SH-SY5Y (cell line): ENCODE measurements around the gene CLUH.

Experiments
- GATA2 ChIP-seq: IDR thresholded peaks from 2 replicates; pipeline ENCODE4 v1.6.1; 2011; ENCODE audit warnings: mild to moderate bottlenecking, low read depth, low read length
- GATA3 ChIP-seq: IDR thresholded peaks from 2 replicates; pipeline ENCODE4 v1.6.1; 2011; ENCODE audit warnings: low read depth, mild to moderate bottlenecking, low read length, moderate library complexity

CLUH gene

DNA sequence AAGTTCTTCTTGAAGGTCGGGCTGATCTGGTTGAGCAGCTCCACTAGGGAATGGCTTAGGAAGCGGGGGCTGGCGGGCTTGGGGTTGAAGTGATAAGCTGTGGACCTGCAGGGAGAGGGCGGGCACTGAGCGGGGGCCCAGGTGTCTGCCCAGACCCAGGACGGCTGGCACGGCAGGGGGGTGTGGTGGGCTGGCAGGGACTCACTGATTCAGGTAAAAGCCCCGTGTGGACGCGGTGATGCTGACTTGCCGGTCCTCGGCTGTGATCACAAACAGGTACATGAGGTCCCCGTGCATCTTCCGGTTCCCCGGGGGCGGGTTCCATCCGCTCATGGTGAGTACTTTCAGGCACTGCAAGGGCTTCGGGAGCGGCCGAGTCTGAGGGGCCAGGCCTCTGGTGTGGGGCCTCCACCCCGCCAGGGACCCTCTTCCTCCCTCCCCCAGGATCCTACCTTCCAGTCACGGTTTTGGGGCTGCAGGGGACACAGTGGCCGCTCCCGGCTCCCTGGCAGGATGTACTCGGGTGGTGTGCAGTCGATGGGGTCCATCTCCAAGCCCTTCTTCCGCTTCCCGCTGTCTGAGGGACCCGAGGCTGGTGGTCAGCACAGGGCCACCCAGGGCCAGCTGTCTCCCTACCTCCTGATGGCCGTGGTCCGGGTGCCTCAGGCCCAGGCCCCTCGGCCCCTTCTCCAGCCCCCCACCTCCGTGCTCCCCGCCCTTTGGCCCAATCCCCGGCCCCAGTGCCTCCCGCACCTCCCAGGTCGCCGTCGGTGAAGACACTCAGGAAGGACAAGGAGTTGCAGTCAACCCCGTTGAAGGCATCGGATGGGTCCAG lies 10.2 kb downstream of the CLUH start:
- TF ChIP-seq GATA2 (no peak), GATA3 (no peak)

- no peak for TF ChIP-seq GATA3
- no peak for TF ChIP-seq GATA2
Observed at GRCh38 chr17:2700491-2701141, 10.9 kb downstream of the CLUH start.

- no peak for TF ChIP-seq GATA2
- no peak for TF ChIP-seq GATA3
Observed at GRCh38 chr17:2700030-2700490, 11.5 kb downstream of the CLUH start.

GRCh38 chr17:2697611-2698162 lies 13.9 kb downstream of the CLUH start:
- TF ChIP-seq GATA2 (no peak), GATA3 (no peak)

- TF ChIP-seq GATA2: no peak
- TF ChIP-seq GATA3: no peak
Observed at GRCh38 chr17:2695961-2696760, 15.4 kb downstream of the CLUH start.

GRCh38 chr17:2695243-2695960 lies 16.2 kb downstream of the CLUH start:
- no peak for TF ChIP-seq GATA2
- no peak for TF ChIP-seq GATA3

DNA sequence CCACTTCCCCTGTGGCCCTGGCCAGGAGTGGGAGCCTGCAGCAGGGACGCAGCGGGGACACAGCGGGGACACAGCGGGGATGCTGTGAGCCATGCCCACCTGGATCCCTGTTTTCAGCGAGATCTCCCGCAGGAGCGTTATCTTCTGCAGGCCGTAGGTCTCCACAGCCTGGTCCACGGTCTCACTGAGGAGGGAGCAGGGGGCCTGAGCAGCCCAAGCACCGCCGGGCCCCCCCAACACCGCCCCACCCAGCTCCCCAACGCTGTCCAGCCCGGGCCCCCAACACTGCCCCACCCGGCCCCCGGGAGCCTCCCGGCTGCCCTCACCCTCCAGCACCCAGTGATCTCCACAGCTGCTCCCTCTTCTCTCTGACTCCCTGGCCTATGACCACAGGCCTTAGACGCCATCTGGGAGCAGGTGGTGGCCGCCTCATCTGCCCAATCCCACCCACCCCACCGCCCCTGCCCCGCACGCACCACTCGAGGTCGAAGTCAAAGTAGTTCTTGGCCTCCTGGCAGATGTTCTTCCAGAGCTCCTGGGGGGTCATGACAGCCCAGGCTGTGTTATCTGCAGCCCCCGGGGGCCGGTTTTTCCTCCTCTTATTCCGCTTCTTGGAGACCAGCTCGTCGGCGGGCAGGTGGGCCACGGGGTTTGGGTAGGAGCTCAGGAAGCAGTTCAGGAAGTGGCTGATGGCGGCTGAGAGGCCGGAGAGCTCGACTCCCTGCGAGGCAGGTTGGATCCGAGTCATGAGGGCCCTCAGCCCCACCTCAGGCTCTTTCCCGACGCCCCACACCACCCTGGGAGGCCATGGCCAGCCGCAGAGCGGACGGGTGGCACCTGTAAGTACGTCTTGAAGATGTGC lies 17.0 kb downstream of the CLUH start:
- TF ChIP-seq GATA2 (no peak), GATA3 (no peak)

- TF ChIP-seq GATA2: no peak
- TF ChIP-seq GATA3: no peak
Observed at GRCh38 chr17:2693561-2694380, 17.8 kb downstream of the CLUH start.

GRCh38 chr17:2692781-2693135 lies 18.8 kb downstream of the CLUH start:
- TF ChIP-seq GATA2 (no peak), GATA3 (no peak)

GRCh38 chr17:2691965-2692780 lies 19.4 kb downstream of the CLUH start:
- no peak for TF ChIP-seq GATA3
- TF ChIP-seq GATA2: no peak
